Stimulated activated CD4-positive, alpha-beta T cell treated with anti-CD3 and anti-CD28 coated beads, Interleukin-1b, Interleukin-23, amount 100 ng/mL, for 4 hours (primary cell): ENCODE results near the gene ITGA2B.
"Not testable (repeated sequence)": the region's sequence is repeated elsewhere in the genome, so short reads cannot be mapped to it uniquely, and the experiment has no call there.

ENCODE experiments used
- DNase-seq, 2 donors: peaks; one replicate each; pipeline ENCODE4 v3.0.0-alpha.2; 2020; ENCODE audit warnings: low read depth in 2 of 2

Gene ITGA2B

GRCh38 chr17:44351961-44352827, 37.3 kb downstream of the ITGA2B start:
- no peak for DNase-seq

DNA sequence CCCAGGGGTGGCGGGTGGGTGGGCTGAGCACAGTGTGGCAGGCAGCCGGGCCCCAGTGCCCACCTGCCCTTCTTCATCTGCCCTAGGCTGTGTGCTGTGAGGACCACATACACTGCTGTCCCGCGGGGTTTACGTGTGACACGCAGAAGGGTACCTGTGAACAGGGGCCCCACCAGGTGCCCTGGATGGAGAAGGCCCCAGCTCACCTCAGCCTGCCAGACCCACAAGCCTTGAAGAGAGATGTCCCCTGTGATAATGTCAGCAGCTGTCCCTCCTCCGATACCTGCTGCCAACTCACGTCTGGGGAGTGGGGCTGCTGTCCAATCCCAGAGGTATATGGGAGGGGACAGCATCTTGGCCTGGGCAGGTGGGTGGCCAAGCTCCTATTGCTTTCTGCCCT, 38.0 kb downstream of the ITGA2B start:
- no peak for DNase-seq

GRCh38 chr17:44350733-44351226, 38.7 kb downstream of the ITGA2B start:
- peak; percentile 71 to 72 for DNase-seq

DNA sequence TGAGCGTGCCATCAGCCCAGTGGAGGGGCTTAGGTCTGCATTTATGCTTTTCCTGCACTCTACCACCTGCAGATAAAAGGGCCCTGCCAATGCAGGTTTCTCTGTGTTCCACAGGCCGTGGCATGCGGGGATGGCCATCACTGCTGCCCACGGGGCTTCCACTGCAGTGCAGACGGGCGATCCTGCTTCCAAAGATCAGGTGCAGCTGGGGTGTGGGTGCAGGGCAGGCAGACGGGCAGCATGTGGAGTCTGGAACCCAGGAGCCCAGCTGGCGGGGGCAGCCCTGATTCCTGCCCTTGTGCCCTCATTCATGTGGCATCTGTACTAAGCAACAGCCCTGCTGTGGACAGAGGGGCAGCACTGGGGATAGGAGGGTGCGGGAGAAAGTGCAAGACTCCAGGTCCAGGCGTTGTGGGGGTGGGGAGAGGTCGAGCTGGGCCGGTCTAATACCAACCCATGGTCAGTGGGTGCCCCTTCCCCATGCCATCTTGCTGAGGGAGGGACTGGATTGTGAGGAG, 39.8 kb downstream of the ITGA2B start:
- DNase-seq = no peak

DNA sequence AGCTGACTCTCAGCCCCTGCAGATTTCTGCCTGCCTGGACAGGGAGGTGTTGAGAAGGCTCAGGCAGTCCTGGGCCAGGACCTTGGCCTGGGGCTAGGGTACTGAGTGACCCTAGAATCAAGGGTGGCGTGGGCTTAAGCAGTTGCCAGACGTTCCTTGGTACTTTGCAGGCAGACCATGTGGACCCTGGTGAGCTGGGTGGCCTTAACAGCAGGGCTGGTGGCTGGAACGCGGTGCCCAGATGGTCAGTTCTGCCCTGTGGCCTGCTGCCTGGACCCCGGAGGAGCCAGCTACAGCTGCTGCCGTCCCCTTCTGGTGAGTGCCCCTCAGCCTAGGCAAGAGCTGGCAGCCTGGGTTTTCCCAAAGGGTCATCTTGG, 40.5 kb downstream of the ITGA2B start:
- DNase-seq = no peak

DNA sequence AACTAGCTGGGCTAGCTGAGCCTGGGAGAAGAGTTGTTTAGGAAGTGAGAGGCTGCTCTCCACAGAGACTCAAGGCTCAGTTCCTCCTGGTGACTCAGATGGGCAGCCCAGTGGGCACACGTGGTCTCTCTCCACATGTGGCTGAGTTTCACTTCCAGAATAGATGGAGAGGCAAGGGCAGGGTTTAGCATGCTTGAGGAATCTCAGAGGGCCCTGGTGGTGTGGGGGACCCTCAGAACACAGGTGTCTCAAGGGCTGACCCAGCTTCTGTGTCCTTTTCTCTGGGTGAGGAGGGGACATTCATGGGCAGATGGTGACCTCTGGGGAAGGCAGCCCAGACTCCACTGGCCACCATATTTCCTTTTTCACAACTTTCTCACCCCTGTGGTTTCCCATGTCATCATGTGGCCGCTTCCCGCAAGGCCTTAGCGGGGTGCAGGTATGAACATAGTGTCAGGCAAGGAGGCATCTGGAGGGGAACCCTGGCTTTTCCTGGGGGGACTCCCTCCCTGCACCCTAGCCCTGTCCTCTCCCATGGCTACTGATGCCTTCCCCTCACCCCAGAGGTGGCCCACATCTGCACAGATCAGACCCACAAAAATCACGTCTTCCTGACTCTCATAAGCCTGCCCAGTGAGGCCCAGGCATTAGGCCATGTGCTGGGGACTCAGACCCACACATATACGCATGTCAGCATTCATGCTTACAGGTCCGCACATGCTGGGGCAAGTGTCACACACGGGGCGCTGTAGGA, 41.0 kb downstream of the ITGA2B start:
- no peak for DNase-seq

DNA sequence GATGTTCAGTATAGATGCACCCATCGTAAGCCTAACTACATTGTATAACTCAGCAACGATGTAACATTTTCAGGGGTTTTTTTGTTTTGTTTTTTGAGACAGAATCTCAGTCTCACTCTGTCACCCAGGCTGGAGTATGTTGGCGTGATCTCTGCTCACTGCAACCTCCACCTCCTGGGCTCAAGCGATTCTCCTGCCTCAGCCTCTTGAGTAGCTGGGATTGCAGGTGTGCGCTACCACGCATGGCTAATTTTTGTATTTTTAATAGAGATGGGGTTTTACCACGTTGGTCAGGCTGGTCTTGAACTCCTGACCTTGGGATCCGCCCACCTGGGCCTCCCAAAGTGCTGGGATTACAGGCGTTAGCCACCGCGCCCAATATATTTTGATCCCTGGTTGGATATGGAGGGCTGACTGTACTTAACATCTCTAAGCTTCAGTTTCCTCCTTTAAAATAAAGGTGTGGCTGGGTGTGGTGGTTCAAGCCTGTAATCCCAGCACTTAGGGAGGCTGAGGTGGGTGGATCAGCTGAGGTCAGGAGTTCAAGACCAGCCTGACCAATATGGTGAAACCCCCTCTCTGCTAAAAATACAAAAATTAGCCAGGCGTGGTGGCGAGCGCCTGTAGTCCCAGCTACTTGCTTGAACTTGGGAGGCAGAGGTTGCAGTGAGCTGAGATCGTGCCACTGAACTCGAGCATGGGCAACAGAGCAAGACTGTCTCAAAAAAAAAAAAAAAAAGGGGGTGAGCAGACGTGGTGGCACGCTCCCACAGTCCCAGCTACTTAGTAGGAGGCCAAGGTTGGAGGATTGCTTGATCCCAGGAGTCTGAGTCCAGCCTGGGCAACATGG, 42.0 kb downstream of the ITGA2B start:
- DNase-seq = not testable (repeated sequence)

- DNase-seq = no peak
These were observed 43.2 kb downstream of the ITGA2B start for GRCh38 chr17:44346064-44346844.

DNA sequence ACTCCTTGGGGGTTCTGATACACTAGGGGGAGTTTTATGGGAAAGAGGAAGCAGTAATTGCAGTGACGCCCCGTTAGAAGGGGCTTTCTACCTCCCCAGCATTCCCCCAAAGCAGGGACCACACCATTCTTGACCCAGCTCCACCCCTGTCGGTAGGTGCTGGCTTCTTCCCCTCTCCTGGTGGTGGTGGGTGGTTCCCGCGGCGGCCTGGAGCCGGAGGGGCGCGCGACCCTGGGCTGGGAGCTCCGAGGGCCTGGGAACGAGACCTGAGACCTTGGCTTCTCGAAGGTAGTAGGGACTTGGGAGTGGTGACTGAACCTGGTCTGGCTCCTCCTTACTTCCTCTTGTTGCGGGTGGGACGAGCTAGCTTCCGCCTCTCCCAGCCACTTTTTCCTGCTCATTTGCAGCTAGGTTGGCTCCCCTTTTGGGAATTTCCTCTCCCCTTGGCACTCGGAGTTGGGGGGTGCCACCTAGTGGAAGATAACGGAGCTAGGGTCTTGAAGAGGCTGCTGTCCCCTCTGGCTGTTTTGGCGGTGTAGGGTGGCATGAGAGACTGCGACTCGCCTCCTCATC, 43.9 kb downstream of the ITGA2B start:
- peak in 1 of 2 donors; percentile 30 for DNase-seq

GRCh38 chr17:44344939-44345453, 44.5 kb downstream of the ITGA2B start, which contains the start of gene GRN:
Gene GRN (plus strand): TSS chr17:44345302. CDS start chr17:44349165, 3,863 bp downstream.
- DNase-seq = peak; percentile 68 to 72

GRCh38 chr17:44343510-44344209, 45.8 kb downstream of the ITGA2B start:
- no peak for DNase-seq

DNA sequence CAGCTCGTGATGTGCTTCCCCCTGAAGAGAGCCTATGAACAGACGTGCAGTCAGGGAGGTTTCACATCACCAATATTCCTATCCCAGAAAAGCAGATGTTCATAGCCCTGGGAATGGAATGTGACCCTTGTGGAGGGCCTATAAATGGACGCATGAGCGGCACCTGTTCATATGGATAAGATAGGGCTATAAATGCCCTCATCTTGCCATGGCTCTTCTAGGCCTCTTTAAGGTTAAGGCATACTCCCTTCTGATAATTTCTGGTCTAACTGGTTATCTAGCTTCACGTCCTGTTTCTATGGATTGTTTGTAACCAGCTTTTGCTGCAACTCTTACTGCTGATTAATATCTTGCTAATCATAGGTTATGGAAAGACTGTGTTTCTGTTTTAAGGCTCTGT, 48.9 kb downstream of the ITGA2B start:
- not testable (repeated sequence) for DNase-seq

- no peak for DNase-seq
These were observed 50.7 kb downstream of the ITGA2B start for GRCh38 chr17:44338702-44339101.

GRCh38 chr17:44335968-44336367, 53.5 kb downstream of the ITGA2B start:
- DNase-seq = no peak

DNA sequence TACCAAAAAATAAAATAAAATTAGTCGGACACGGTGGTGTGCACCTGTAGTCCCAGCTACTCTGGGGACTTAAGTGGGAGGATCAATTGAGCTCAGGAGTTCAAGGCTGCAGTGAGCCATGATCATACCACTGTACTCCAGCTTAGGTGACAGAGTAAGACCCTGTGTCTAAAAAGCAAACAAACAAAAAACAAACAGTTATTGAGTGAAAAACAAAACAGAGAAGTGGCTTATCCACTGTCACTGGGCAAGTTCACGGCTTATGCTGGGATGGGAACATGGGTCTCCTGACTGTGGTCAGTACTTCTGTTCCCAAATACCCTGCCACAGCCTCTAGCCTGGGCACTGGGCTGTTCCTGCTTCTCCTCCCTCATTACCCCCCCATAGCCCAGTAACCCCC, 53.9 kb downstream of the ITGA2B start:
- no peak for DNase-seq

DNA sequence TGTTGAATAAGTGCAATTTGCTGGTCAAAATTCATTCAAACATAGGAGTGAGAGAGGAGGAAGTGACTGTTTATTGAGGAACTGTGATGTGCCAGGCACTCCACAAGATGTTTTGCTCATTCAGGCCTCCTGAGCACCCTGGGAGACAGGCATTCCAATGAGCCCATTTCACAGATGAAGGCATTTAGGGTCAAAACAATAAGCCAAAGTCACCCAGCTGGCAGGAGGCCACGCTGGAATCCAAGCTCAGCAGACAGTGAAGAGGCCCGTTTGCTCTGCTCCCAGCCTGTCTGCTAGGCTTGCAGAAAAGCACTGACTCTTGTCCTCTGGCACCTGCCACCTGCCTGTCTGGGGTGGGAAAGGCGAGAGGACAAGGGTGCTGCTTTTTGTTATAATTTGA, 54.7 kb downstream of the ITGA2B start:
- DNase-seq = no peak

DNA sequence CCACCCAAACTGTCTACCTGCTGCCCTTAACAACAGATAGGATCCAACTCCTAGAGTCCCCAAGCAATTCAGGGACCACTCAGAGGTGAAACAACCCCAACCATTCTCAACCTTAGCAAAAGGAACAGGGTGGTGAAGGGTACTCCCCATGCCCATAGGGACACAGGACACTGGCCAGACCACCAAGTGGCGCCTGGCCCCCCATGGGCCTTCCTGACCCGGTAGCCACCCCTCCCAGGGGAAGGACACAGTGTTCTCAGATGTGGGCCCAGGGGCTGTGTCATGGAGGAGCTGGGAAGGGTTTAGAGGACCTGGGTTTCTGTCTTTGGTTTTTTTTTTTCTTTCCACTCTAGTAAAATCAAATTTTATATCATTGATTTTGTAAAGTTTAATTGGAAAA, 55.1 kb downstream of the ITGA2B start:
- no peak for DNase-seq

DNA sequence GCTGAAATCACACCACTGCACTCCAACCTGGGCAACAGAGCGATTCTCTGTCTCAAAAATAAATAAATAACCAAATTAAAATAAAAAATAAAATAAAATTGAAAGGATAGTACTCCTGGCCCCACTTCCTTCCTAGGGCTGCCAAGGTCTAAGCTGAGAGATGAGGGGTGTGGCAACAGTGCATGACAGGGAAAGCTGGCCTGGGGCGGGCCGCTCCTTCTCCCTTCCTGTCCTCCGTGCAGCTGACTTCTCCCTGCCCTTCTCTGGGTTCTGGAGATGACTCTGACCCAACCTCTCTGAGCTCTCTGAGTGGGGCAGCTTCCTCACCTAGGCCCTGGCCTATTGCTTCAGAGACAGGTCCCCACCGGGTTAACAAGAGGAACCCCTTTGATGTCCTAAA, 56.1 kb downstream of the ITGA2B start:
- no peak for DNase-seq

DNA sequence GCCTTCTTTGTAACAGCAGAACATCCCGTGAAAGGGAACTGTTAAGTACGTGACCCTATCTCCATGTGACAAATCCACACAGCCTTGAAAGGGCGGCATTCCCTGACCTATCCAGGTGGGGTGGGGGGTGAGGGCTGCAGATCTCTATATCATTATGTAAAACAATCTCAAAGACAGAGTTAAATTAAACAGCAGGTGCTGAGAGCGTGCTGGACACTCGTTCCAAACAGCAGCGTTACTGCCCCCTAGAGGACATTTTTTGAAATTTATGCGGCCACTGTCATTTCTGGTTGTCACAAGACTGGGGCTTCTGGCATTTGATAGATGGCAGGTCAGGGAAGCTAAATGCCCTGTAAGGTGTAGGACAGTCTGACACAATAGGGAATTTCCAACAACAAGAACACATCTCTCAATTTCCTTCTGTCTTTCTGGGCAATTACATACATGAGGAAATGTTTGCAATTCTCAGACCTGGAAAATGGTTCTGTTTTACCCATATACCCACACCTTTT, 58.1 kb downstream of the ITGA2B start:
- peak in 1 of 2 donors; percentile 70 for DNase-seq
